Upper lobe of left lung (tissue), 6 donors: ENCODE results near the gene SPATA6L. TPM values are rescaled to one million over a fixed set of nuclear protein-coding genes. Genes with fewer than 3 reads are reported as not detected.

Source experiments
- ATAC-seq, 2 donors: fragments of 200-7000 bp; cut with Tn5 transposase; one replicate each; pipeline ENCODE4 v1.9.1; 2022; ENCODE audit warnings: mild to moderate bottlenecking in 2 of 2, moderate library complexity in 2 of 2; ENCODE audit not compliant: low FRiP score in 2 of 2
- DNase-seq, 2 donors: peaks; one replicate each; pipeline ENCODE4 v3.0.0-alpha.2; 2019 to 2020
- H3K27ac ChIP-seq, 4 donors: fragments of 200-600 bp; sonication (generic); one replicate each; pipeline ENCODE4 v1.5.1; 2016 to 2019
- H3K27me3 ChIP-seq, 4 donors: fragments of 200-600 bp; sonication (generic); one replicate each; pipeline ENCODE4 v1.5.1; 2017 to 2019
- H3K36me3 ChIP-seq, 4 donors: fragments of 200-600 bp; sonication (generic); one replicate each; pipeline ENCODE4 v1.5.1; 2016 to 2019
- H3K4me1 ChIP-seq, 4 donors: fragments of 200-600 bp; sonication (generic); one replicate each; pipeline ENCODE4 v1.5.1; 2018 to 2019
- H3K4me3 ChIP-seq, 4 donors: fragments of 200-600 bp; sonication (generic); one replicate each; pipeline ENCODE4 v1.5.1; 2017 to 2019; ENCODE audit warnings: mild to moderate bottlenecking in 2 of 4, moderate library complexity in 1 of 4
- H3K9me3 ChIP-seq, 4 donors: fragments of 200-600 bp; sonication (generic); one replicate each; pipeline ENCODE4 v1.5.1; 2018 to 2019
- CTCF ChIP-seq, 6 experiments: fragments of 450-650 bp in 4 of 6; fragments of 200-600 bp in 2 of 6; sonication (generic) in 2 of 6; IDR thresholded peaks; one replicate each; pipeline ENCODE4 v1.5.1; 2016 to 2019; ENCODE audit warnings: antibody characterized with exemption in 6 of 6
- EP300 ChIP-seq, 4 donors: sonication (generic); formaldehyde crosslinking; IDR thresholded peaks; one replicate each; pipeline ENCODE4 v1.5.1; 2017; ENCODE audit warnings: antibody characterized with exemption in 4 of 4, control low read depth in 2 of 4
- POLR2A ChIP-seq, 4 donors: fragments of 450-650 bp; IDR thresholded peaks; one replicate each; pipeline ENCODE4 v1.5.1; 2016 to 2017; ENCODE audit warnings: antibody characterized with exemption in 4 of 4, mild to moderate bottlenecking in 2 of 4
- POLR2AphosphoS5 ChIP-seq, 2 donors: sonication (generic); formaldehyde crosslinking; IDR thresholded peaks; one replicate each; pipeline ENCODE4 v1.5.1; 2017; ENCODE audit warnings: antibody characterized with exemption in 2 of 2
- WGBS, 2 donors: methylation state at CpG; one replicate each; pipeline ENCODE4 v1.1.5; 2017 to 2018; 5-methylcytosine and 5-hydroxymethylcytosine counted together
- total RNA-seq, 6 donors: library from RNA; depleted of rRNA in 4 of 6; stranded (reverse); fragments of >200 nt in 4 of 6; gene quantifications; one replicate each; pipeline versions ENCODE4 v1.1.0 to v1.2.1, GENCODE V29; 2016 to 2021
- donor health status: DM: no; HTN: no; CAD: no; lungs with moderate emphysema.
- donor health status: DM: no; HTN: yes; CAD: no; lungs with severe emphysema.

SPATA6L gene
- total RNA-seq, 6 donors from 2014 or later = 7.4 to 38.4 (median 13.8) TPM

GRCh38 chr9:4630836-4631235 lies 35.4 kb downstream of the SPATA6L start:
- no peak for ATAC-seq
- no peaks in the 10 kb centered on the region for H3K4me1 ChIP-seq
- no peaks in the 10 kb centered on the region for H3K9me3 ChIP-seq
- no peak for DNase-seq
- TF ChIP-seq POLR2A (IDR thresholded peaks at IDR 0.05) (no peak), POLR2AphosphoS5 (IDR thresholded peaks at IDR 0.05) (no peak), EP300 (IDR thresholded peaks at IDR 0.05) (no peak), CTCF (IDR thresholded peaks at IDR 0.05) (no peak)
- H3K27ac ChIP-seq = no peak overlapping the region
- H3K36me3 ChIP-seq = peaks cover 0 to 8% (median 0%) of the 10 kb centered on the region in 4 donors
- H3K4me3 ChIP-seq = no peak overlapping the region
- 32 to 49% methylated on average over 2 of the region's 2 CpGs for WGBS, 2 donors
- H3K27me3 ChIP-seq = no peaks in the 10 kb centered on the region

- Histone ChIP-seq H3K27me3 (no peaks in the 10 kb centered on the region), H3K4me3 (no peak overlapping the region), H3K9me3 (no peaks in the 10 kb centered on the region), H3K27ac (no peak overlapping the region), H3K36me3 (peaks cover 0 to 29% (median 3%) of the 10 kb centered on the region in 4 donors), H3K4me1 (no peaks in the 10 kb centered on the region)
- WGBS, 2 donors = 76 to 81% methylated on average over 10 of the region's 10 CpGs
- ATAC-seq (no peak), DNase-seq (no peak)
- TF ChIP-seq CTCF (IDR thresholded peaks at IDR 0.05) = no peak
- no peak for TF ChIP-seq EP300 (IDR thresholded peaks at IDR 0.05)
- no peak for TF ChIP-seq POLR2A (IDR thresholded peaks at IDR 0.05)
- TF ChIP-seq POLR2AphosphoS5 (IDR thresholded peaks at IDR 0.05) = no peak
Observed at GRCh38 chr9:4622016-4622415, 44.3 kb downstream of the SPATA6L start.

GRCh38 chr9:4620881-4621555 lies 45.3 kb downstream of the SPATA6L start:
- WGBS, 2 donors = 70 to 76% methylated on average over 2 of the region's 2 CpGs
- H3K4me3 ChIP-seq = no peak overlapping the region
- ATAC-seq (no peak), DNase-seq (no peak)
- H3K36me3 ChIP-seq = peaks cover 0 to 30% (median 3%) of the 10 kb centered on the region in 4 donors
- no peaks in the 10 kb centered on the region for H3K9me3 ChIP-seq
- H3K27ac ChIP-seq = no peak overlapping the region
- no peak for TF ChIP-seq POLR2A (IDR thresholded peaks at IDR 0.05)
- no peak for TF ChIP-seq CTCF (IDR thresholded peaks at IDR 0.05)
- TF ChIP-seq POLR2AphosphoS5 (IDR thresholded peaks at IDR 0.05) = no peak
- no peak for TF ChIP-seq EP300 (IDR thresholded peaks at IDR 0.05)
- no peaks in the 10 kb centered on the region for H3K4me1 ChIP-seq
- H3K27me3 ChIP-seq = no peaks in the 10 kb centered on the region

GRCh38 chr9:4620057-4620765 lies 46.1 kb downstream of the SPATA6L start:
- Histone ChIP-seq H3K27ac (no peak overlapping the region), H3K36me3 (peaks cover 0 to 31% (median 2%) of the 10 kb centered on the region in 4 donors), H3K4me3 (no peak overlapping the region), H3K4me1 (no peaks in the 10 kb centered on the region), H3K9me3 (no peaks in the 10 kb centered on the region), H3K27me3 (no peaks in the 10 kb centered on the region)
- WGBS, 2 donors = 62 to 80% methylated on average over 3 of the region's 3 CpGs
- no peak for TF ChIP-seq EP300 (IDR thresholded peaks at IDR 0.05)
- TF ChIP-seq POLR2A (IDR thresholded peaks at IDR 0.05) = no peak
- TF ChIP-seq POLR2AphosphoS5 (IDR thresholded peaks at IDR 0.05) = no peak
- TF ChIP-seq CTCF (IDR thresholded peaks at IDR 0.05) = no peak
- DNase-seq = no peak
- ATAC-seq = peak in 1 of 2 donors; percentile 53
